HCT116 (cell line): Measurements from ENCODE around the gene ACSS1. TPM values are rescaled to one million over a fixed set of nuclear protein-coding genes. Genes with fewer than 3 reads are reported as not detected.

Experiments used
- ATAC-seq: fragments of 200-7000 bp; cut with Tn5 transposase; 2 replicates; pipeline ENCODE4 v1.9.1; 2020; ENCODE audit warnings: mild to moderate bottlenecking, moderate library complexity
- BruUV-seq: library from RNA; stranded (reverse); fragments of 400-500 nt; replicated peaks from 2 replicates; lab custom pipeline; 2021; lab: Mats Ljungman, UMichigan
- CTCF ChIA-PET: fragments of 300-600 bp; sonication (Branson Sonifier 250); formaldehyde crosslinking; loops from one replicate; lab custom pipeline; 2021; ENCODE audit warnings: antibody characterized with exemption; lab: Charles Lee
- POLR2A ChIA-PET: fragments of 300-600, 350-600 bp; sonication (Branson Sonifier 250); formaldehyde crosslinking; loops from one replicate; lab custom pipeline; 2021; ENCODE audit warnings: antibody characterized with exemption; lab: Charles Lee
- RAD21 ChIA-PET, 2 experiments: fragments of 300-600 bp; sonication (Branson Sonifier 250); formaldehyde crosslinking; loops; one replicate each; lab custom pipeline; 2023; ENCODE audit warnings: low total read pairs in 2 of 2; ENCODE audit not compliant: uncharacterized antibody in 2 of 2, unreplicated experiment in 2 of 2, low non-redundant PET in 1 of 2; lab: Charles Lee
- DNase-seq: peaks from one replicate; pipeline ENCODE4 v3.0.0-alpha.2; 2010; ENCODE audit warnings: low read depth, low spot score
- H2AFZ ChIP-seq: fragments of 200-600 bp; shearing (Covaris generic), sonication (generic); 2 replicates; pipeline ENCODE4 v1.6.1; 2017; ENCODE audit warnings: low read depth, mixed run types, mixed read lengths, antibody characterized with exemption, low read length; ENCODE audit not compliant: poor library complexity, severe bottlenecking
- H3K27ac ChIP-seq: 2 replicates; pipeline ENCODE4 v1.5.1; 2012; ENCODE audit warnings: low read depth, low read length
- H3K27me3 ChIP-seq: fragments of 200-600 bp; sonication (generic); 2 replicates; pipeline ENCODE4 v1.6.1; 2016; ENCODE audit warnings: mixed run types, low read length, mixed read lengths; ENCODE audit not compliant: insufficient read depth
- H3K36me3 ChIP-seq, 2 experiments: fragments of 200-500 bp in 1 of 2; fragments of 200-600 bp in 1 of 2; sonication (Bioruptor generic) in 1 of 2; sonication (generic) in 1 of 2; 2 replicates each; pipeline versions ENCODE4 v1.5.1 to v1.6.1; 2014 to 2016; ENCODE audit warnings: low read length in 2 of 2, inconsistent platforms in 1 of 2, mixed read lengths in 1 of 2, mixed run types in 1 of 2; ENCODE audit not compliant: insufficient read depth in 2 of 2, control insufficient read depth in 1 of 2
- H3K4me1 ChIP-seq, 2 experiments: fragments of 200-600 bp in 1 of 2; sonication (generic) in 1 of 2; 2 replicates each; pipeline versions ENCODE4 v1.5.1 to v1.6.1; 2012 to 2017; ENCODE audit warnings: low read length in 2 of 2, inconsistent platforms in 1 of 2, mild to moderate bottlenecking in 1 of 2, mixed read lengths in 1 of 2, mixed run types in 1 of 2, moderate library complexity in 1 of 2; ENCODE audit not compliant: insufficient read depth in 2 of 2, control insufficient read depth in 1 of 2
- H3K4me2 ChIP-seq: fragments of 200-600 bp; sonication (generic); 2 replicates; pipeline ENCODE4 v1.6.1; 2017; ENCODE audit warnings: mixed run types, low read length, mixed read lengths
- H3K4me3 ChIP-seq, 2 experiments: fragments of 200-600 bp in 1 of 2; sonication (generic) in 1 of 2; replicated peaks in 1 of 2; 2 replicates each; pipeline ENCODE4 v1.5.1; 2011 to 2016; ENCODE audit warnings: low read length in 2 of 2, control low read depth in 1 of 2, low read depth in 1 of 2, mild to moderate bottlenecking in 1 of 2, mixed read lengths in 1 of 2, mixed run types in 1 of 2
- H3K79me2 ChIP-seq: fragments of 200-600 bp; sonication (generic); 2 replicates; pipeline ENCODE4 v1.6.1; 2017; ENCODE audit warnings: mild to moderate bottlenecking, mixed run types, low read length, moderate library complexity, mixed read lengths; ENCODE audit not compliant: insufficient read depth
- H3K9ac ChIP-seq: fragments of 200-600 bp; sonication (generic); 2 replicates; pipeline ENCODE4 v1.6.1; 2016; ENCODE audit warnings: low read length, mixed read lengths
- H3K9me2 ChIP-seq: fragments of 200-600 bp; sonication (generic), shearing (Covaris generic); 2 replicates; pipeline ENCODE4 v1.6.1; 2017; ENCODE audit warnings: mixed run types, mild to moderate bottlenecking, moderate library complexity; ENCODE audit not compliant: insufficient read depth
- H3K9me3 ChIP-seq, 2 experiments: fragments of 200-500 bp in 1 of 2; fragments of 200-600 bp in 1 of 2; sonication (Bioruptor generic) in 1 of 2; sonication (generic) in 1 of 2; 2 replicates each; pipeline ENCODE4 v1.6.1; 2014 to 2017; ENCODE audit warnings: low read length in 2 of 2, mixed read lengths in 2 of 2, inconsistent platforms in 1 of 2, low read depth in 1 of 2, mild to moderate bottlenecking in 1 of 2, mixed run types in 1 of 2, moderate library complexity in 1 of 2; ENCODE audit not compliant: control insufficient read depth in 1 of 2, insufficient read depth in 1 of 2
- H4K20me1 ChIP-seq: fragments of 200-600 bp; sonication (generic), shearing (Covaris generic); 2 replicates; pipeline ENCODE4 v1.6.1; 2017; ENCODE audit warnings: mixed run types, mild to moderate bottlenecking, moderate library complexity; ENCODE audit not compliant: insufficient read depth
- CEBPB ChIP-seq: IDR thresholded peaks from 2 replicates; pipeline ENCODE4 v1.6.1; 2012; ENCODE audit warnings: low read depth
- EGR1 ChIP-seq: IDR thresholded peaks from 2 replicates; pipeline ENCODE4 v1.6.1; 2012; ENCODE audit warnings: low read depth
- FOSL1 ChIP-seq: IDR thresholded peaks from 2 replicates; pipeline ENCODE4 v1.6.1; 2012; ENCODE audit warnings: low read depth
- POLR2A ChIP-seq: IDR thresholded peaks from 2 replicates; pipeline ENCODE4 v1.7.0; 2011; ENCODE audit warnings: borderline replicate concordance; ENCODE audit not compliant: insufficient read depth, insufficient read length; ENCODE audit errors: extremely low read depth
- SP1 ChIP-seq: IDR thresholded peaks from 2 replicates; pipeline ENCODE4 v1.6.1; 2012; ENCODE audit warnings: low read depth
- YY1 ChIP-seq: IDR thresholded peaks from 2 replicates; pipeline ENCODE4 v1.6.1; 2011; ENCODE audit warnings: low read length, low read depth, moderate library complexity, mild to moderate bottlenecking; ENCODE audit not compliant: insufficient replicate concordance; ENCODE audit errors: extremely low read depth
- intact Hi-C: fragments of 100-400 bp; cut with micrococcal nuclease; formaldehyde crosslinking; loops from 2 replicates; pipeline ENCODE4 v1.10.0; 2022
- total RNA-seq: library from RNA; stranded (reverse); gene quantifications from one replicate; pipeline ENCODE4 v1.2.1, GENCODE V29; 2021; ENCODE audit not compliant: unreplicated experiment
- TF ChIP-seq, protein P1 (sequence below): IDR thresholded peaks from 2 replicates; pipeline ENCODE4 v1.6.1; 2012
- TF ChIP-seq, protein P2 (sequence below): IDR thresholded peaks from 2 replicates; pipeline ENCODE4 v1.6.1; 2012; ENCODE audit warnings: low read depth

ACSS1 gene
- total RNA-seq, 1 experiment from 2014 or later: 0.27 TPM

DNA sequence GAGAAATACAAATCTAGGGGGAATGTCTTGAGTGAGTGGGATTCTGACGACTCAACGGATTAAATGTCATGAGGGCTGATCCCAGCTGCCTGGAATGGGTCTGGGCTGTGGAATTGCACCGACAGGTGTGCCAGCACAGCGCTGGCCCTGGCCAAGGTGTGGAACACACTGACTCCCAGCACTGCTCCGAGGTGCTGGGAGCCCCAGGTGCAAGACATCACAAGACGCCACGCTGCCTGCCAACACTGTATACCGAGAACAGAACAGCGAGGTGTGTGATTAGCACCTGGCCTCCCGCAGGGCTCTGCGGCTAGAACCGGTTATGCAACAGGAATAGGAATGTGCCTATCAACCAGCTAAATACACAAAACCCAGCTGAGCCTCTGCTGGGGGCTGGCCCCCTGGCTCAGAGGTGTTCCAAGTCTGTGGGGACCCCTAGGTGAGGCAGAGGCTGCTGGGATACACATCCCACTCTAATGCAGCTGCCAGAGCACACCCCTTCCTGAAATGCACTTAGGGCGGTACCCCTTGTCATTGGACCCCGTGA is 40.6 kb downstream of the ACSS1 start:
- intact Hi-C loops: no loop called here
- no peaks in the 10 kb centered on the region for H3K36me3 ChIP-seq
- CTCF ChIA-PET: no interaction called here
- no TSS peak for BruUV-seq
- DNase-seq: no peak
- H3K9me2 ChIP-seq: no peaks in the 10 kb centered on the region
- no peak overlapping the region for H3K4me3 ChIP-seq
- no peaks in the 10 kb centered on the region for H3K27me3 ChIP-seq
- POLR2A ChIA-PET: no interaction called here
- H2AFZ ChIP-seq: no peak overlapping the region
- ATAC-seq: peak; percentile 89
- H3K79me2 ChIP-seq: no peaks in the 10 kb centered on the region
- H3K4me1 ChIP-seq: peaks cover 12 to 14% of the 10 kb centered on the region in 2 experiments
- RAD21 ChIA-PET: no interaction called here
- peak overlapping the region; percentile 61 for H3K4me2 ChIP-seq
- no peaks in the 10 kb centered on the region for H4K20me1 ChIP-seq
- H3K9me3 ChIP-seq: no peaks in the 10 kb centered on the region
- 0 out of 2 replicates have a peak, but pooled peaks have one; percentile 47 for TF ChIP-seq CEBPB
- TF ChIP-seq YY1: no peak
- no peak for TF ChIP-seq FOSL1
- H3K9ac ChIP-seq: no peak overlapping the region
- no peak overlapping the region for H3K27ac ChIP-seq

DNA sequence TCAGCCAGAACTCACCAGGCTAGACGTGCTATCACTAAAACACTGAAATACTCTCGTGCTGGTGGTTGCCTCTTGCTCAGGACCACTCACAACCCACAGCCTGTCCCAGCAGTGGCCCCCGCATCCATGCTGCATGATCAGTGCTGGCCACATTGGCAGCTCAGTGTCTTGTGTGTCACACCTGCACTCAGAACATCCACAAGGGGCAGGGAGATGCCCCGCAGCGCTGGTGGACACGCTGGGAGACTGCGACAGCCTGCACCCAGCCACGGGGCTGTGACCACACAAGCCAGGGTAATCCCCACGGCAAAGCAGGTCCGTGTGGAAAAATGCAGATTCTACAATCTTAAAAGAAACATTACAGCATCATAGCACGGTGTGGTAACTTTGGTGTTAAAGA is 41.5 kb downstream of the ACSS1 start:
- H2AFZ ChIP-seq: no peak overlapping the region
- DNase-seq: no peak
- intact Hi-C loops: no loop called here
- no peaks in the 10 kb centered on the region for H4K20me1 ChIP-seq
- no peaks in the 10 kb centered on the region for H3K36me3 ChIP-seq
- RAD21 ChIA-PET: no interaction called here
- no peak overlapping the region for H3K27ac ChIP-seq
- no peaks in the 10 kb centered on the region for H3K27me3 ChIP-seq
- no peaks in the 10 kb centered on the region for H3K79me2 ChIP-seq
- H3K9ac ChIP-seq: no peak overlapping the region
- TF ChIP-seq POLR2A (no peak), EGR1 (no peak), SP1 (no peak), CEBPB (no peak)
- TF ChIP-seq, protein P1, sequence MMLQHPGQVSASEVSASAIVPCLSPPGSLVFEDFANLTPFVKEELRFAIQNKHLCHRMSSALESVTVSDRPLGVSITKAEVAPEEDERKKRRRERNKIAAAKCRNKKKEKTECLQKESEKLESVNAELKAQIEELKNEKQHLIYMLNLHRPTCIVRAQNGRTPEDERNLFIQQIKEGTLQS: no peak
- TF ChIP-seq, protein P2, sequence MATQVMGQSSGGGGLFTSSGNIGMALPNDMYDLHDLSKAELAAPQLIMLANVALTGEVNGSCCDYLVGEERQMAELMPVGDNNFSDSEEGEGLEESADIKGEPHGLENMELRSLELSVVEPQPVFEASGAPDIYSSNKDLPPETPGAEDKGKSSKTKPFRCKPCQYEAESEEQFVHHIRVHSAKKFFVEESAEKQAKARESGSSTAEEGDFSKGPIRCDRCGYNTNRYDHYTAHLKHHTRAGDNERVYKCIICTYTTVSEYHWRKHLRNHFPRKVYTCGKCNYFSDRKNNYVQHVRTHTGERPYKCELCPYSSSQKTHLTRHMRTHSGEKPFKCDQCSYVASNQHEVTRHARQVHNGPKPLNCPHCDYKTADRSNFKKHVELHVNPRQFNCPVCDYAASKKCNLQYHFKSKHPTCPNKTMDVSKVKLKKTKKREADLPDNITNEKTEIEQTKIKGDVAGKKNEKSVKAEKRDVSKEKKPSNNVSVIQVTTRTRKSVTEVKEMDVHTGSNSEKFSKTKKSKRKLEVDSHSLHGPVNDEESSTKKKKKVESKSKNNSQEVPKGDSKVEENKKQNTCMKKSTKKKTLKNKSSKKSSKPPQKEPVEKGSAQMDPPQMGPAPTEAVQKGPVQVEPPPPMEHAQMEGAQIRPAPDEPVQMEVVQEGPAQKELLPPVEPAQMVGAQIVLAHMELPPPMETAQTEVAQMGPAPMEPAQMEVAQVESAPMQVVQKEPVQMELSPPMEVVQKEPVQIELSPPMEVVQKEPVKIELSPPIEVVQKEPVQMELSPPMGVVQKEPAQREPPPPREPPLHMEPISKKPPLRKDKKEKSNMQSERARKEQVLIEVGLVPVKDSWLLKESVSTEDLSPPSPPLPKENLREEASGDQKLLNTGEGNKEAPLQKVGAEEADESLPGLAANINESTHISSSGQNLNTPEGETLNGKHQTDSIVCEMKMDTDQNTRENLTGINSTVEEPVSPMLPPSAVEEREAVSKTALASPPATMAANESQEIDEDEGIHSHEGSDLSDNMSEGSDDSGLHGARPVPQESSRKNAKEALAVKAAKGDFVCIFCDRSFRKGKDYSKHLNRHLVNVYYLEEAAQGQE: no peak
- TF ChIP-seq, all 23 proteins: peak for 0
- Histone ChIP-seq H3K9me2 (no peaks in the 10 kb centered on the region), H3K4me1 (peaks cover 12 to 13% of the 10 kb centered on the region in 2 experiments), H3K4me2 (no peak overlapping the region), H3K9me3 (no peaks in the 10 kb centered on the region), H3K4me3 (no peak overlapping the region)
- CTCF ChIA-PET: no interaction called here
- no peak for ATAC-seq
- no TSS peak for BruUV-seq
- POLR2A ChIA-PET: no interaction called here
